H1 (cell line): ENCODE results near the gene SETD1B. TPM values are rescaled to one million over a fixed set of nuclear protein-coding genes. Genes with fewer than 3 reads are reported as not detected.

ENCODE experiments used
- CTCF ChIA-PET: fragments of 300-600 bp; sonication (Branson Sonifier 250); formaldehyde crosslinking; loops from one replicate; lab custom pipeline; 2021; ENCODE audit not compliant: partially characterized antibody; lab: Charles Lee
- POLR2A ChIA-PET: fragments of 300-600 bp; sonication (Branson Sonifier 250); formaldehyde crosslinking; loops from one replicate; lab custom pipeline; 2021; ENCODE audit warnings: inconsistent platforms; ENCODE audit not compliant: partially characterized antibody; lab: Charles Lee
- DNase-seq, 2 experiments: peaks; one replicate each; pipeline versions ENCODE4 v3.0.0 to v3.0.0-alpha.2; 2010 to 2022; ENCODE audit warnings: low spot score in 2 of 2, low read depth in 1 of 2, mixed read lengths in 1 of 2
- FAIRE-seq: peaks from 2 replicates; lab custom pipeline; 2011; peaks lifted over from hg19 to GRCh38; lab: Jason Lieb, UNC
- H2AFZ ChIP-seq: 2 replicates; pipeline ENCODE4 v1.8.1; 2012; ENCODE audit warnings: low read length, inconsistent platforms
- H2AK5ac ChIP-seq: 2 replicates; pipeline ENCODE4 v1.6.1; 2013; ENCODE audit warnings: low read depth, low read length
- H2BK120ac ChIP-seq: replicated peaks from 2 replicates; pipeline ENCODE3; 2013; ENCODE audit warnings: low read depth, low read length, inconsistent platforms
- H2BK12ac ChIP-seq: 2 replicates; pipeline ENCODE4 v1.6.1; 2013; ENCODE audit warnings: low read depth, low read length
- H2BK15ac ChIP-seq: 2 replicates; pipeline ENCODE4 v1.6.1; 2013; ENCODE audit warnings: low read length
- H2BK20ac ChIP-seq: 2 replicates; pipeline ENCODE4 v1.6.1; 2013; ENCODE audit warnings: low read length
- H2BK5ac ChIP-seq: 2 replicates; pipeline ENCODE4 v1.6.1; 2013; ENCODE audit warnings: low read depth, low read length
- H3K14ac ChIP-seq: 2 replicates; pipeline ENCODE4 v1.6.1; 2013; ENCODE audit warnings: inconsistent platforms; ENCODE audit not compliant: insufficient read length
- H3K18ac ChIP-seq: 2 replicates; pipeline ENCODE4 v1.6.1; 2013; ENCODE audit warnings: low read length; ENCODE audit errors: extremely low read depth
- H3K23ac ChIP-seq: 2 replicates; pipeline ENCODE4 v1.6.1; 2013; ENCODE audit warnings: inconsistent platforms; ENCODE audit not compliant: insufficient read length
- H3K23me2 ChIP-seq: 2 replicates; pipeline ENCODE4 v1.6.1; 2013; ENCODE audit warnings: low read depth, low read length
- H3K27ac ChIP-seq: 2 replicates; pipeline ENCODE4 v1.6.1; 2011; ENCODE audit warnings: low read depth, low read length, inconsistent platforms
- H3K27me3 ChIP-seq, 4 experiments: replicated peaks in 1 of 4; 1 replicate in 1 of 4; 2 replicates in 3 of 4; pipeline versions ENCODE4 v1.6.1 to v1.8.1; 2011 to 2013; ENCODE audit warnings: low read length in 3 of 4, mild to moderate bottlenecking in 3 of 4, inconsistent platforms in 2 of 4, mixed read lengths in 2 of 4, moderate library complexity in 1 of 4; ENCODE audit not compliant: control insufficient read depth in 3 of 4, insufficient read depth in 3 of 4; ENCODE audit errors: extremely low read depth in 1 of 4
- H3K36me3 ChIP-seq, 4 experiments: 2 replicates each; pipeline versions ENCODE4 v1.6.1 to v1.8.1; 2011 to 2013; ENCODE audit warnings: mild to moderate bottlenecking in 4 of 4, low read length in 3 of 4, moderate library complexity in 2 of 4, control low read depth in 1 of 4, inconsistent platforms in 1 of 4; ENCODE audit not compliant: insufficient read depth in 4 of 4, control insufficient read depth in 2 of 4
- H3K4ac ChIP-seq: replicated peaks from 2 replicates; pipeline ENCODE3; 2013; ENCODE audit warnings: low read length, low read depth, mixed read lengths, inconsistent platforms; ENCODE audit not compliant: insufficient read length
- H3K4me1 ChIP-seq, 4 experiments: replicated peaks in 1 of 4; 1 replicate in 1 of 4; 2 replicates in 3 of 4; pipeline versions ENCODE4 v1.6.1 to v1.8.1; 2011 to 2013; ENCODE audit warnings: low read length in 3 of 4, inconsistent platforms in 2 of 4, mixed read lengths in 1 of 4; ENCODE audit not compliant: insufficient read depth in 4 of 4, control insufficient read depth in 3 of 4
- H3K4me2 ChIP-seq, 2 experiments: 2 replicates each; pipeline versions ENCODE4 v1.6.1 to v1.8.1; 2011 to 2013; ENCODE audit warnings: low read depth in 2 of 2, low read length in 2 of 2, control low read depth in 1 of 2, inconsistent platforms in 1 of 2, mild to moderate bottlenecking in 1 of 2; ENCODE audit not compliant: insufficient read depth in 1 of 2
- H3K4me3 ChIP-seq, 4 experiments: fragments of 200-600, 300-600 bp in 1 of 4; sonication (generic), shearing (Covaris generic), sonication (Bioruptor Twin) in 1 of 4; 2 replicates each; pipeline versions ENCODE4 v1.5.1 to v1.8.1; 2011 to 2016; ENCODE audit warnings: low read length in 4 of 4, low read depth in 3 of 4, control low read depth in 2 of 4, inconsistent platforms in 2 of 4, mild to moderate bottlenecking in 2 of 4, mixed read lengths in 1 of 4, moderate library complexity in 1 of 4; ENCODE audit not compliant: insufficient read depth in 2 of 4; ENCODE audit errors: extremely low read depth in 1 of 4
- H3K56ac ChIP-seq: replicated peaks from 2 replicates; pipeline ENCODE3; 2013; ENCODE audit warnings: low read depth, mild to moderate bottlenecking, mixed read lengths, low read length, inconsistent platforms; ENCODE audit not compliant: insufficient read length
- H3K79me1 ChIP-seq: 2 replicates; pipeline ENCODE4 v1.6.1; 2013; ENCODE audit warnings: low read depth, low read length, control low read depth
- H3K79me2 ChIP-seq, 2 experiments: 2 replicates each; pipeline versions ENCODE4 v1.6.1 to v1.8.1; 2012 to 2013; ENCODE audit warnings: low read length in 2 of 2, mild to moderate bottlenecking in 2 of 2, inconsistent platforms in 1 of 2; ENCODE audit not compliant: insufficient read depth in 2 of 2, control insufficient read depth in 1 of 2
- H3K9ac ChIP-seq, 4 experiments: replicated peaks in 1 of 4; 1 replicate in 1 of 4; 2 replicates in 3 of 4; pipeline versions ENCODE4 v1.6.1 to v1.8.1; 2011 to 2013; ENCODE audit warnings: low read depth in 3 of 4, low read length in 3 of 4, control low read depth in 2 of 4, mild to moderate bottlenecking in 2 of 4, moderate library complexity in 2 of 4, inconsistent platforms in 1 of 4; ENCODE audit errors: extremely low read depth in 1 of 4
- H3K9me3 ChIP-seq, 2 experiments: 2 replicates each; pipeline versions ENCODE4 v1.6.1 to v1.8.1; 2012 to 2013; ENCODE audit warnings: mild to moderate bottlenecking in 2 of 2, moderate library complexity in 2 of 2, control low read depth in 1 of 2, inconsistent platforms in 1 of 2, low read depth in 1 of 2, low read length in 1 of 2, mixed read lengths in 1 of 2; ENCODE audit not compliant: insufficient read depth in 2 of 2
- H4K20me1 ChIP-seq, 2 experiments: replicated peaks in 1 of 2; 2 replicates each; pipeline versions ENCODE3 to v1.8.1; 2011 to 2013; ENCODE audit warnings: inconsistent platforms in 2 of 2, low read length in 2 of 2, mild to moderate bottlenecking in 1 of 2; ENCODE audit not compliant: insufficient read depth in 2 of 2, control insufficient read depth in 1 of 2
- H4K5ac ChIP-seq: 2 replicates; pipeline ENCODE4 v1.6.1; 2013; ENCODE audit warnings: low read length, low read depth, mixed read lengths, inconsistent platforms; ENCODE audit not compliant: insufficient read length
- H4K8ac ChIP-seq: 2 replicates; pipeline ENCODE4 v1.8.0; 2013; ENCODE audit warnings: mild to moderate bottlenecking, moderate library complexity, low read length, inconsistent platforms; ENCODE audit not compliant: insufficient read depth; ENCODE audit errors: extremely low read depth
- H4K91ac ChIP-seq: replicated peaks from 2 replicates; pipeline ENCODE3; 2013; ENCODE audit warnings: low read length, mixed read lengths, inconsistent platforms; ENCODE audit not compliant: insufficient read length
- CBX5 ChIP-seq: fragments of 300-800, 300-1000 bp; sonication (generic); IDR thresholded peaks from 2 replicates; pipeline ENCODE4 v1.7.1; 2016; ENCODE audit warnings: antibody characterized with exemption, low read length, low read depth
- EZH2 ChIP-seq: fragments of 200-600 bp; sonication (generic); IDR thresholded peaks from 2 replicates; pipeline ENCODE4 v1.7.1; 2012; ENCODE audit warnings: low read depth, mild to moderate bottlenecking, moderate library complexity, low read length, inconsistent platforms; ENCODE audit not compliant: severe bottlenecking
- TCF12 ChIP-seq: IDR thresholded peaks from 2 replicates; pipeline ENCODE4 v1.6.1; 2011; ENCODE audit warnings: low read depth, mild to moderate bottlenecking, low read length
- WGBS, 2 experiments: shearing (Covaris generic) in 1 of 2; methylation state at CpG; one replicate each; pipeline versions ENCODE4 v1.1.6 to v1.1.7; 2013 to 2015; ENCODE audit warnings: low lambda C conversion rate in 2 of 2, mixed read lengths in 2 of 2, inconsistent platforms in 1 of 2, low coverage in 1 of 2, missing lambda C conversion rate in 1 of 2; ENCODE audit not compliant: insufficient replicate concordance in 2 of 2, insufficient coverage in 1 of 2, insufficient read length in 1 of 2; ENCODE audit errors: extremely low coverage in 1 of 2, missing lambda C conversion rate in 1 of 2; 5-methylcytosine and 5-hydroxymethylcytosine counted together
- polyA plus RNA-seq, 7 experiments: library from polyadenylated mRNA; depleted of rRNA in 3 of 7; stranded (reverse) in 5 of 7; unstranded in 2 of 7; fragments of >200 nt in 5 of 7; fragments of 200-250 nt in 2 of 7; gene quantifications; 1 replicate in 5 of 7; 2 replicates in 1 of 7; 4 replicates in 1 of 7; pipeline versions ENCODE4 v1.2.1 to v1.2.3, GENCODE V29; 2011 to 2013; ENCODE audit warnings: missing spikeins in 2 of 7, mixed read lengths in 2 of 7
- total RNA-seq: library from RNA; stranded (reverse); fragmentation: NEBNext Ultra II Directional; extraction: Animal tissue kit (Norgen Biotek cat#: 25700); gene quantifications from 2 replicates; pipeline ENCODE4 v1.2.1, GENCODE V29; 2021

The SETD1B gene
- total and polyA plus RNA-seq, 2 of the 8 experiments (the other 6 are each of a cell fraction or from before 2014, with no cell fraction given): 1.3 to 17.7 TPM

DNA sequence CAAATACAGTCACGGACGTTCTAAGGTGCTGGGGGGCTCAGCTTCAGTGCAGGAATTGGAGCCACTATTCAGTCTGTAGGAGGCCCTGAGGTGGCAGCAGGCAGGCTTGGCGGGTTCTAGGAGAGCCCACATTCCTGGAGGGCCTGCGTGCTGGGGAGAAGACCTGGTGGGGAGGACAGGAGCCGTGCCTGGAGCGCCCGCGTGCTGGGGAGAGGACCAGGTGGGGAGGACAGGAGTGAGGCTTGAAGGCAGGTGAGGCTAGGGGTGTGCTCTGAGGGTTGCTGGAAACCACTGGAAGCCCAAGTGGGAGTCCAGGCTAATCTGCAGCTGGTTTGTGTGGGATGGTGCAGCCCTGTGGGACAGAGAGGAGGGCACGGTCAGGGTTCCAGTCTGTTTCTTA is 33.4 kb upstream of the SETD1B start:
- no peak overlapping the region for H3K4me3 ChIP-seq
- 89% methylated on average over 9 of the region's 9 CpGs; no CpG with 5 or more reads in 1 of the 2 experiments for WGBS, 2 experiments
- H2BK15ac ChIP-seq: no peak overlapping the region
- no peak overlapping the region for H4K5ac ChIP-seq
- ChIA-PET CTCF (interaction anchor here (1.4 to 18.5 kb wide), 2 partner anchors 20 to 73 kb away, joined by 6 to 335 read pairs; partner anchors contain the start of gene RHOF), POLR2A (interaction anchor here (34.9 kb wide), 1 partner anchor 30 kb away, joined by 958 read pairs; the partner anchor contains the start of genes RHOF and SETD1B)
- peaks cover 0 to 5% of the 10 kb centered on the region in 2 experiments for H4K20me1 ChIP-seq
- no peak for DNase-seq
- no peak overlapping the region for H3K23ac ChIP-seq
- no peak overlapping the region for H2BK20ac ChIP-seq
- no peaks in the 10 kb centered on the region; the same call in 1 of the 2 replicates for H3K79me1 ChIP-seq
- no peak overlapping the region for H2AK5ac ChIP-seq
- no peak overlapping the region for H2BK12ac ChIP-seq
- H3K56ac ChIP-seq: no peak overlapping the region
- no peak overlapping the region for H3K9ac ChIP-seq
- no peak for FAIRE-seq
- TF ChIP-seq EZH2: no peak
- TF ChIP-seq CBX5: no peak
- TF ChIP-seq TCF12: no peak
- no peak overlapping the region for H4K91ac ChIP-seq
- H2BK5ac ChIP-seq: peak overlapping the region; percentile 23
- H3K4ac ChIP-seq: no peak overlapping the region
- H3K27ac ChIP-seq: no peak overlapping the region
- peak overlapping the region; percentile 82 for H4K8ac ChIP-seq
- H3K36me3 ChIP-seq: peaks cover 0 to 8% (median 3%) of the 10 kb centered on the region in 4 experiments; a peak in 4 of 8 replicates
- H3K9me3 ChIP-seq: no peaks in the 10 kb centered on the region
- no peak overlapping the region for H2BK120ac ChIP-seq
- no peaks in the 10 kb centered on the region for H3K23me2 ChIP-seq
- H3K18ac ChIP-seq: no peak overlapping the region
- H2AFZ ChIP-seq: no peak overlapping the region
- no peak overlapping the region for H3K14ac ChIP-seq
- peaks cover 0 to 12% (median 8%) of the 10 kb centered on the region in 4 experiments; a peak in 6 of 7 replicates for H3K4me1 ChIP-seq
- no peak overlapping the region for H3K4me2 ChIP-seq
- no peaks in the 10 kb centered on the region for H3K79me2 ChIP-seq
- no peaks in the 10 kb centered on the region for H3K27me3 ChIP-seq
